ENCODE results near the gene MYCBP.

- TF ChIP-seq CTCF (IDR thresholded peaks at IDR 0.05): no peak
- no peak for TF ChIP-seq EP300 (IDR thresholded peaks at IDR 0.05)
- no peak for TF ChIP-seq POLR2A (IDR thresholded peaks at IDR 0.05)
- no peak for TF ChIP-seq POLR2AphosphoS5 (IDR thresholded peaks at IDR 0.05)
Observed at GRCh38 chr1:38834221-38834782, 38.8 kb downstream of the MYCBP start.
